Suprapubic skin (tissue), 4 donors: ENCODE measurements around the gene ZBTB46. TPM values are rescaled to one million over a fixed set of nuclear protein-coding genes. Genes with fewer than 3 reads are reported as not detected.

Experiments used
- DNase-seq, 2 donors: peaks; one replicate each; pipeline ENCODE4 v3.0.0-alpha.2; 2019; ENCODE audit warnings: low spot score in 2 of 2
- H3K27ac ChIP-seq: fragments of 200-600 bp; sonication (generic); one replicate; pipeline ENCODE4 v1.5.1; 2019
- H3K27me3 ChIP-seq: fragments of 200-600 bp; sonication (generic); one replicate; pipeline ENCODE4 v1.5.1; 2019
- H3K36me3 ChIP-seq: fragments of 200-600 bp; sonication (generic); one replicate; pipeline ENCODE4 v1.5.1; 2019
- H3K4me1 ChIP-seq: fragments of 200-600 bp; sonication (generic); one replicate; pipeline ENCODE4 v1.5.1; 2019
- H3K4me3 ChIP-seq: fragments of 200-600 bp; sonication (generic); one replicate; pipeline ENCODE4 v1.5.1; 2019; ENCODE audit warnings: mild to moderate bottlenecking
- H3K9me3 ChIP-seq: fragments of 200-600 bp; sonication (generic); one replicate; pipeline ENCODE4 v1.5.1; 2019
- EP300 ChIP-seq: sonication (generic); formaldehyde crosslinking; IDR thresholded peaks from one replicate; pipeline ENCODE4 v1.6.1; 2017; ENCODE audit warnings: antibody characterized with exemption
- POLR2A ChIP-seq, 2 donors: fragments of 450-650 bp; IDR thresholded peaks; one replicate each; pipeline ENCODE4 v1.6.1; 2017; ENCODE audit warnings: antibody characterized with exemption in 2 of 2, mild to moderate bottlenecking in 2 of 2, moderate library complexity in 2 of 2
- POLR2AphosphoS5 ChIP-seq, 3 donors: sonication (generic); formaldehyde crosslinking; IDR thresholded peaks; one replicate each; pipeline ENCODE4 v1.6.1; 2017; ENCODE audit warnings: antibody characterized with exemption in 3 of 3
- WGBS: methylation state at CpG from one replicate; pipeline ENCODE4 v1.1.5; 2018; 5-methylcytosine and 5-hydroxymethylcytosine counted together
- total RNA-seq, 4 donors: library from RNA; depleted of rRNA; stranded (reverse); fragments of >200 nt; gene quantifications; one replicate each; pipeline ENCODE4 v1.1.0, GENCODE V29; 2016
- TF ChIP-seq, protein P1 (sequence below), 2 donors: fragments of 200-600 bp in 1 of 2; fragments of 450-650 bp in 1 of 2; sonication (generic) in 1 of 2; IDR thresholded peaks; one replicate each; pipeline ENCODE4 v1.5.1; 2016 to 2019; ENCODE audit warnings: antibody characterized with exemption in 2 of 2, mild to moderate bottlenecking in 1 of 2, moderate library complexity in 1 of 2

Gene ZBTB46
- total RNA-seq, 4 donors from 2014 or later: 3.4 to 5.1 (median 4.4) TPM

DNA sequence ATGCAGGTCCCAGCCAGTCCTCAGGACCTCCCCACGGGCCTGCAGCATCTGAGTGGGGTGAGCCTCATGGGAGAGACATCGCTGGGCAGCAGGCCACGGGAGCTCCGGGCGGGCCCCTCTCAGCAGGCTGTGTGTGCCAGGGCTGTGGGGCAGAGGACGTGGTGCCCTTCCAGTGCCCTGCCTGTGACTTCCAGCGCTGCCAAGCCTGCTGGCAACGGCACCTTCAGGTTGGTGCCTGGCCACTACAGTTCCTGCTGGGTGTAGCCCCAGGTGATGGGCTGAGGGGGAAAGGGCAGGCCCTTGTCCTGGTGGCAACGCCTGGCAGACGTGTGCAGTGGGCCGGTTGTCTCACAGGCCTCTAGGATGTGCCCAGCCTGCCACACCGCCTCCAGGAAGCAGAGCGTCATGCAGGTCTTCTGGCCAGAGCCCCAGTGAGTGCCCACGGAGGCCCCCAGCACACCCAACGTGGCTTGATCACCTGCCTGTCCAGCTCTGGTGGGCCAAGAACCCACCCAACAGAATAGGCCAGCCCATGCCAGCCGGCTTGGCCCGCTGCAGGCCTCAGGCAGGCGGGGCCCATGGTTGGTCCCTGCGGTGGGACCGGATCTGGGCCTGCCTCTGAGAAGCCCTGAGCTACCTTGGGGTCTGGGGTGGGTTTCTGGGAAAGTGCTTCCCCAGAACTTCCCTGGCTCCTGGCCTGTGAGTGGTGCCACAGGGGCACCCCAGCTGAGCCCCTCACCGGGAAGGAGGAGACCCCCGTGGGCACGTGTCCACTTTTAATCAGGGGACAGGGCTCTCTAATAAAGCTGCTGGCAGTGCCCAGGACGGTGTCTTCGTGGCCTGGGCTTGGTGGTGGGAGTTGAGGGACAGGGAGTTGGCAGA is 135.4 kb downstream of the ZBTB46 start:
- Histone ChIP-seq H3K4me3 (no peak overlapping the region), H3K36me3 (peaks cover 4% of the 10 kb centered on the region), H3K4me1 (peaks cover 80% of the 10 kb centered on the region), H3K27me3 (no peaks in the 10 kb centered on the region), H3K9me3 (no peaks in the 10 kb centered on the region), H3K27ac (no peak overlapping the region)
- TF ChIP-seq POLR2A (IDR thresholded peaks at IDR 0.05): no peak
- TF ChIP-seq, protein P1, sequence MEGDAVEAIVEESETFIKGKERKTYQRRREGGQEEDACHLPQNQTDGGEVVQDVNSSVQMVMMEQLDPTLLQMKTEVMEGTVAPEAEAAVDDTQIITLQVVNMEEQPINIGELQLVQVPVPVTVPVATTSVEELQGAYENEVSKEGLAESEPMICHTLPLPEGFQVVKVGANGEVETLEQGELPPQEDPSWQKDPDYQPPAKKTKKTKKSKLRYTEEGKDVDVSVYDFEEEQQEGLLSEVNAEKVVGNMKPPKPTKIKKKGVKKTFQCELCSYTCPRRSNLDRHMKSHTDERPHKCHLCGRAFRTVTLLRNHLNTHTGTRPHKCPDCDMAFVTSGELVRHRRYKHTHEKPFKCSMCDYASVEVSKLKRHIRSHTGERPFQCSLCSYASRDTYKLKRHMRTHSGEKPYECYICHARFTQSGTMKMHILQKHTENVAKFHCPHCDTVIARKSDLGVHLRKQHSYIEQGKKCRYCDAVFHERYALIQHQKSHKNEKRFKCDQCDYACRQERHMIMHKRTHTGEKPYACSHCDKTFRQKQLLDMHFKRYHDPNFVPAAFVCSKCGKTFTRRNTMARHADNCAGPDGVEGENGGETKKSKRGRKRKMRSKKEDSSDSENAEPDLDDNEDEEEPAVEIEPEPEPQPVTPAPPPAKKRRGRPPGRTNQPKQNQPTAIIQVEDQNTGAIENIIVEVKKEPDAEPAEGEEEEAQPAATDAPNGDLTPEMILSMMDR (IDR thresholded peaks at IDR 0.05): no peak
- no peak for TF ChIP-seq POLR2AphosphoS5 (IDR thresholded peaks at IDR 0.05)
- 35% methylated on average over 5 of the region's 25 CpGs for WGBS
- peak in 1 of 2 donors; percentile 69 for DNase-seq

DNA sequence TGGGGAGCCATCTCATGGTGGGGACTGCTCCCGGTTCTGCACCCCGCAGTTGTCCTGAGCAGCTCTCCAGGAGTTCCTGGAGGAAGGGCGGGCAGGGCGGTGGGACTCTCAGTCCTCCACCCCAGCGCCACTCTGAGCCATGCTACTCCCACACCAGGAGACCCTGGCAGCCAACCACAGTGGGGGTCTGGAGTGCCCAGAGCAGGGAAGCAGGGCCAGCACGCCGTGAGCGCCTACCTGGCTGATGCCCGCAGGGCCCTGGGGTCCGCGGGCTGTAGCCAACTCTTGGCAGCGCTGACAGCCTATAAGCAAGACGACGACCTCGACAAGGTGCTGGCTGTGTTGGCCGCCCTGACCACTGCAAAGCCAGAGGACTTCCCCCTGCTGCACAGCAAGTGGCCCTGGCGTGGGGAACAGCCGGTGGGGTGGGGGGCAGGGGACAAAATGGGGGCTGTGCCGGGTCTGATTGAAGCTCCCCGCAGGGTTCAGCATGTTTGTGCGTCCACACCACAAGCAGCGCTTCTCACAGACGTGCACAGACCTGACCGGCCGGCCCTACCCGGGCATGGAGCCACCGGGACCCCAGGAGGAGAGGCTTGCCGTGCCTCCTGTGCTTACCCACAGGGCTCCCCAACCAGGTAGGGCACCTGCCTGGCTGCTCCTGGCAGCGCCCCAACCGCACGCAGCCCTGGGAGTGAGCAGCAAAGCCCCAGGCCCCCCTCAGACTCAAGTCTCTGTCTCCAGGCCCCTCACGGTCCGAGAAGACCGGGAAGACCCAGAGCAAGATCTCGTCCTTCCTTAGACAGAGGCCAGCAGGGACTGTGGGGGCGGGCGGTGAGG is 136.3 kb downstream of the ZBTB46 start:
- Histone ChIP-seq H3K4me3 (no peak overlapping the region), H3K27me3 (no peaks in the 10 kb centered on the region), H3K4me1 (peaks cover 84% of the 10 kb centered on the region), H3K36me3 (peaks cover 3% of the 10 kb centered on the region), H3K27ac (no peak overlapping the region), H3K9me3 (no peaks in the 10 kb centered on the region)
- 79% methylated on average over 12 of the region's 37 CpGs for WGBS
- peak in 1 of 2 donors; percentile 59 for DNase-seq
- TF ChIP-seq, protein P1 (IDR thresholded peaks at IDR 0.05): no peak
- TF ChIP-seq EP300 (no peak), POLR2AphosphoS5 (IDR thresholded peaks at IDR 0.05) (no peak), POLR2A (IDR thresholded peaks at IDR 0.05) (no peak)

DNA sequence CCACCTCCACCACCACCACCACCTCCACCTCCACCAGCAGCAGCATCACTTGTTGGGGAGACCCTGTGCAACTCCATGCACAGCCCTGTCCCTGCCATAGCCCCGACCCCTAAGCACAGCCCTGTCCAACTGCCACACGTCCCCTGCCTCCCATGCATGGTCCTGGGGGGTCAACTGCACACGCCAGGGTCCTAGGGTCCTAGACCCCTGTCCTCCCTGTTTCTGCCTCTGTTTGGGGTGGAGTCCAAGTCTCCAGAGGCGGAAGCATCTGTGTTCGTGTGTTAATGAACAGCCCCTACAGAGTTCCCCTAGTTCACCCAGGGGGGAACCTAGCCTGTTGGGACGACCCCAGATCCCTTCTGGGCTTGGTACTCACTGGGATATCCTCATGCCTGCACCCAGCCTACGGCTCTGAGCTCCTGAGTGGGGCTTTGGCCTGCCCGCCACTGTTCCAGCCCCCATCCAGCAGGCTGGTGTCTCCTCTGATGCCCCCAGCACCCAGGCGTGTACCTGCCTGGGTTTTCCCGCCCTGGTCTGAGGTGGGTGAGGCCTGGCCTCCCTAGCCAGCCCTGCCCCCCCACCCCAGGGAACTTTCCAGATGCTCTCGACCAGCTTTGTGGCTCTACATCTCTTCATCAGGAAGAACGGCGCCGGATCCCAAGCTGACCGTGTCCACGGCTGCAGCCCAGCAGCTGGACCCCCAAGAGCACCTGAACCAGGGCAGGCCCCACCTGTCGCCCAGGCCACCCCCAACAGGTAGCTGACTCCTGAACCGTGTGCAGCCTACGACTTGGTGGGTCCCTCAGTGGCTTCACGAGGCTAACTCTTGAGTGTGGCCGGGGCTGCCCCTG is 137.1 kb downstream of the ZBTB46 start:
- Histone ChIP-seq H3K27ac (no peak overlapping the region), H3K4me1 (peaks cover 83% of the 10 kb centered on the region), H3K27me3 (no peaks in the 10 kb centered on the region), H3K9me3 (no peaks in the 10 kb centered on the region), H3K36me3 (no peaks in the 10 kb centered on the region), H3K4me3 (no peak overlapping the region)
- TF ChIP-seq, protein P1 (IDR thresholded peaks at IDR 0.05): no peak
- TF ChIP-seq POLR2A (IDR thresholded peaks at IDR 0.05) (no peak), EP300 (no peak), POLR2AphosphoS5 (IDR thresholded peaks at IDR 0.05) (no peak)
- 93% methylated on average over 6 of the region's 21 CpGs for WGBS
- DNase-seq: peak in 1 of 2 donors; percentile 59

Other genes with a start within 250 kb of the ZBTB46 start
- 10 to 100 TPM; 15.5 to 18.5 (median 16.4) TPM for gene GMEB2, start 204.2 kb downstream of the ZBTB46 start, total RNA-seq
- gene STMN3, start 177.8 kb downstream of the ZBTB46 start, total RNA-seq: 10 to 100 TPM; 14.2 to 20.7 (median 17.0) TPM
- gene RTEL1, start 173.0 kb downstream of the ZBTB46 start, total RNA-seq: 10 to 100 TPM in 2 of 4 donors, 1 to 10 TPM in 2; 6.9 to 26.6 (median 13.9) TPM
- 10 to 100 TPM in 2 of 4 donors, 1 to 10 TPM in 2; 2.1 to 16.1 (median 11.1) TPM for gene TNFRSF6B, start 134.6 kb downstream of the ZBTB46 start, total RNA-seq
- 10 to 100 TPM; 22.1 to 31.9 (median 27.6) TPM for gene ARFRP1, start 123.3 kb downstream of the ZBTB46 start, total RNA-seq
- 10 to 100 TPM; 21.7 to 25.8 (median 23.3) TPM for gene ZGPAT, start 123.2 kb downstream of the ZBTB46 start, total RNA-seq
- 10 to 100 TPM; 12.2 to 36.5 (median 16.9) TPM for gene LIME1, start 94.6 kb downstream of the ZBTB46 start, total RNA-seq
- gene SLC2A4RG, start 91.5 kb downstream of the ZBTB46 start, total RNA-seq: 100 to 1,000 TPM in 3 of 4 donors, 10 to 100 TPM in 1; 96.9 to 118 (median 107) TPM
- gene ABHD16B, start 30.2 kb upstream of the ZBTB46 start, total RNA-seq: not detected
- 10 to 100 TPM; 66.5 to 87.4 (median 74.1) TPM for gene TPD52L2, start 34.0 kb upstream of the ZBTB46 start, total RNA-seq
- gene DNAJC5, start 63.9 kb upstream of the ZBTB46 start, total RNA-seq: 10 to 100 TPM; 36.4 to 62.0 (median 53.7) TPM
- gene UCKL1, start 125.2 kb upstream of the ZBTB46 start, total RNA-seq: 10 to 100 TPM; 32.3 to 80.1 (median 52.5) TPM
- gene ZNF512B, start 138.7 kb upstream of the ZBTB46 start, total RNA-seq: 10 to 100 TPM; 17.7 to 32.4 (median 24.3) TPM
- gene SAMD10, start 148.4 kb upstream of the ZBTB46 start, total RNA-seq: 10 to 100 TPM in 2 of 4 donors, 1 to 10 TPM in 2; 7.2 to 15.8 (median 9.6) TPM
- gene PRPF6, start 149.9 kb upstream of the ZBTB46 start, total RNA-seq: 10 to 100 TPM; 70.7 to 93.0 (median 83.9) TPM
- gene C20orf204, start 204.9 kb upstream of the ZBTB46 start, total RNA-seq: 1 to 10 TPM; 1.1 to 5.1 (median 1.8) TPM
- gene SOX18, start 218.4 kb upstream of the ZBTB46 start, total RNA-seq: 1 to 10 TPM in 3 of 4 donors, under 1 TPM in 1; 0.79 to 8.7 (median 3.3) TPM
- 10 to 100 TPM in 3 of 4 donors, 1 to 10 TPM in 1; 8.6 to 27.9 (median 13.2) TPM for gene TCEA2, start 231.9 kb upstream of the ZBTB46 start, total RNA-seq
- 10 to 100 TPM; 14.8 to 18.4 (median 16.2) TPM for gene RGS19, start 248.3 kb upstream of the ZBTB46 start, total RNA-seq
- gene OPRL1, start 248.8 kb upstream of the ZBTB46 start, total RNA-seq: under 1 TPM; 0.45 to 0.68 (median 0.52) TPM